ENCODE data around the gene NPHP1.

DNA sequence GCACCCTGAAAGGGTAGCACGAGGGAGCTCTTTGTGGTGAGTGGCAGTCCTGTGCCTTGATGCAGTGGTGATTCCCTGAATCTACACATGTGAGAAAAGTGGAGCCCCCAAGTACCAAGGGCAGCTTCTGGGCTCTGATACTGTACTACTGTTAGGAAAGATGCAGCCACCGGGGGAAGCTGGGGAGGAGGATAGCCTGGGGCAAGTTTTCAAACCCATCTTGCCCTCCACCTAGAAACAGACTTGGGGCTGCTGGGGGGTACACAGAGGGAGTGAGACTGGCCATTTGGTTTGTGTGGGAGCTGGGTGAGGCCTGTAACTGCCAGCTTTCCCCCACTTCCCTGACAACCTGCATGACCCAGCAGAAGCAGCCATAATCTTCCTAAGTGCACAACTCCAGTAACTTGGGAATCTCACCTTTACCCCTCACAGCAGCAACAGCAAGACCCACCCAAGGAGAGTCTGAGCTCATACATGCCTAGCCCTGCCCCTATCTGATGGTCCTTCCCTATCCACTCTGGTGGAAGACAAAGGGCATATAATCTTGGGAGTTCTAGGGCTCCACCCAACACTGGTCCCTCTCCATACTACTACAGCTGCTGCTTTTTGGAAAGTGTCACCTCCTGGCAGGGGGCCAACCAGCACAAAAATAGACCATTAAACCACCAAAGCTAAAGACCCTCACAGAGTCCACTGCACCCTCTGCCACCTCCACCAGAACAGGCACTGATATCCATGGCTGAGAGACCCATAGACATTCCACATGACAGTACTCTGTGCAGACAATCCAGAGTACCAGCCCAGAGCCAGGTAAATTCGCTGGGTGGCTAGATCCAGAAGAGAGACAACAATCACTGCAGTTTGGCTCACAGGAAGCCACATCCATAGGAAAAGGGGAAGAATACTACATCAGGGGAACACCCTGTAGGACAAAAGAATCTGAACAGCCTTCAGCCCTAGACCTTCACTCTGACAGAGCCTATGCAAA, 97.4 kb downstream of the NPHP1 start:
- no peak for TF ChIP-seq POLR2A (IDR thresholded peaks at IDR 0.05)
- TF ChIP-seq, protein P1, sequence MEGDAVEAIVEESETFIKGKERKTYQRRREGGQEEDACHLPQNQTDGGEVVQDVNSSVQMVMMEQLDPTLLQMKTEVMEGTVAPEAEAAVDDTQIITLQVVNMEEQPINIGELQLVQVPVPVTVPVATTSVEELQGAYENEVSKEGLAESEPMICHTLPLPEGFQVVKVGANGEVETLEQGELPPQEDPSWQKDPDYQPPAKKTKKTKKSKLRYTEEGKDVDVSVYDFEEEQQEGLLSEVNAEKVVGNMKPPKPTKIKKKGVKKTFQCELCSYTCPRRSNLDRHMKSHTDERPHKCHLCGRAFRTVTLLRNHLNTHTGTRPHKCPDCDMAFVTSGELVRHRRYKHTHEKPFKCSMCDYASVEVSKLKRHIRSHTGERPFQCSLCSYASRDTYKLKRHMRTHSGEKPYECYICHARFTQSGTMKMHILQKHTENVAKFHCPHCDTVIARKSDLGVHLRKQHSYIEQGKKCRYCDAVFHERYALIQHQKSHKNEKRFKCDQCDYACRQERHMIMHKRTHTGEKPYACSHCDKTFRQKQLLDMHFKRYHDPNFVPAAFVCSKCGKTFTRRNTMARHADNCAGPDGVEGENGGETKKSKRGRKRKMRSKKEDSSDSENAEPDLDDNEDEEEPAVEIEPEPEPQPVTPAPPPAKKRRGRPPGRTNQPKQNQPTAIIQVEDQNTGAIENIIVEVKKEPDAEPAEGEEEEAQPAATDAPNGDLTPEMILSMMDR (IDR thresholded peaks at IDR 0.05), result no peak
